Stimulated activated CD4-positive, alpha-beta T cell treated with anti-CD3 and anti-CD28 coated beads, TNF-alpha, amount 100 ng/mL, for 1 hour (primary cell): ENCODE results near the gene EMP3.

Source experiments
- DNase-seq, 3 donors: peaks; one replicate each; pipeline ENCODE4 v3.0.0-alpha.2; 2020; ENCODE audit warnings: low read depth in 3 of 3, low spot score in 1 of 3

EMP3 gene

DNA sequence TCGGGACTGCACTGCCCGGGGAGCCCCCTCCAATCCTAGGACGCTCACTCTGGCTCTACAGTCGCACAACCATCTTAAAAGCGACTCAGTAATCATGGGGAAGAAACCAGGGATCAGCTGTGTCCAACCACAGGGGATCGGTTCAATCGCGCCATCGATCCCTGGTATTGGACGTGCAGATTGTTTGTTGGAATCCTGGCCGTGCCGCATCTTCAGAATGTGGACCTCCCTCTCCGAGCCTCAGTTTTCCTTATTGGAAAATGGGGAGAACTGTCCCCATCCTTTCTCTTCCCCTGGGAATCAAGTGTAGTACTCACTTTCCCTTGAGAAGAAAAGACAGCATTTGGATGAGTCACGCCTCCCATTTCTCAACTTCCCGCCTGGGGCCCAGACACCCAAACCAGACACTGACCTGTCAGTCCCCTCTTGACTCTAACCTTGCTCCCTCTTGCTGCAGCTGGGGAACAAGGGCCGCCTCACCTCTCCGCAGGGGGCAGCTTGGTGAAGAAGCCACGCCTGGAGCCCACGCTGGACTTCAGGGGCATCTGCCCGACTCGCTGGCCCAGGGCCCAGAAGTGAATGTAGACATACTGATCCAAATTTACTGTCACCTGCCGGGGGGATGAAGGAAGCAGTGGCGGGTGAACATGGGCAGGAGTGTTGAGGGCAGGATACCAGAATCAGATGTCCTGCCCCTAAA is 17.6 kb downstream of the EMP3 start:
- no peak for DNase-seq

GRCh38 chr19:48344892-48345291 is 19.5 kb downstream of the EMP3 start:
- DNase-seq: no peak

GRCh38 chr19:48346191-48346590 is 20.8 kb downstream of the EMP3 start:
- no peak for DNase-seq

- DNase-seq: no peak
Measured at GRCh38 chr19:48348045-48348444, 22.7 kb downstream of the EMP3 start.

DNA sequence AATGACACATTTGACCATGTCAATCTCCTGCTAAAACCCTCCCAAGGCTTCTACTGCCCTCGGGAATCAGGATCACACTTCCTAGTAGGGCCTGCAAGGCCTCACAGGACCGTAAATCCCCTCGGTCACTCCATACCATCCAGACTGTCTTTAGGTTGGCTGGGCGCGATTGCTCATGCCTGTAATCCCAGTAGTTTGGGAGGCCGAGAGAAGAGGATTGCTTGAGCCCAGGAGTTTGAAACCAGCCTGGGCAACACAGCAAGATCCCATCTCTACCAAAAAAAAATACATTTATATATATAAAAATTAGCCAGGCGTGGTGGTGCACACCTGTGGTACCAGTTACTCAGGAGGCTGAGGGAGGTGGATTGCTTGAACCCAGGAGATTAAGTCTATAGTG is 23.4 kb downstream of the EMP3 start:
- DNase-seq: no peak

- no peak for DNase-seq
Measured at GRCh38 chr19:48350856-48351255, 25.5 kb downstream of the EMP3 start.

- DNase-seq: peak; percentile 42 to 79 (median 61)
Measured at GRCh38 chr19:48351341-48351752, 26.0 kb downstream of the EMP3 start.

GRCh38 chr19:48353677-48354076 is 28.3 kb downstream of the EMP3 start:
- no peak for DNase-seq

DNA sequence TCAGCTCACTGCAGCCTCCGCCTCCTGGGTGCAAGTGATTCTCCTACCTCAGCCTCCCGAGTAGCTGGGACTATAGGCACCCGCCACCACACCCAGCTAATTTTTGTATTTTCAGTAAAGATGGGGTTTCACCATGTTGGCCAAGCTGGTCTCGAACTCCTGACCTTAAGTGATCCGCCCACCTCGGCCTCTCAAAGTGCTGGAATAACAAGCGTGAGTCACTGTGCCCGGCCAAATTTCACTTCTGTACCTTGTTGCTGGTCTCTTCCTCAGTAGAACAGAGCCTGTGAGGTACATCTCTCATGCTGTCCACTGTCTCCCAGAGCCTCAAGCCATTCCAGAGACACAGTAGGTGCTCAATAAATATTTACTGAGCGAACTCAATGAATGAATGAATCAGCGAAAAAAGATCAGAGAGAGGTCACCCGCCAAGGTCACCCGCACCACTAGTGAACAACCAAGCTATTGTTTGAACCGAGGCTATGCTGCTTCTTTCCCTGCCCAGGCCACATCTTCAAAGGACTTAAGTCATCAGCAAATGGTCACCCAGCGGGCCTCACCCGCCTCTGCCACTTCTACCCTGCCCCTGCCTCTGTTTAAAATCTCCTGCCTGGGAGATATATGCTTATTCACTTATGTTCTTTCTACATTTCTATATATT is 29.1 kb downstream of the EMP3 start:
- DNase-seq: no peak

- DNase-seq: no peak
Measured at GRCh38 chr19:48355365-48355954, 30.1 kb downstream of the EMP3 start.

DNA sequence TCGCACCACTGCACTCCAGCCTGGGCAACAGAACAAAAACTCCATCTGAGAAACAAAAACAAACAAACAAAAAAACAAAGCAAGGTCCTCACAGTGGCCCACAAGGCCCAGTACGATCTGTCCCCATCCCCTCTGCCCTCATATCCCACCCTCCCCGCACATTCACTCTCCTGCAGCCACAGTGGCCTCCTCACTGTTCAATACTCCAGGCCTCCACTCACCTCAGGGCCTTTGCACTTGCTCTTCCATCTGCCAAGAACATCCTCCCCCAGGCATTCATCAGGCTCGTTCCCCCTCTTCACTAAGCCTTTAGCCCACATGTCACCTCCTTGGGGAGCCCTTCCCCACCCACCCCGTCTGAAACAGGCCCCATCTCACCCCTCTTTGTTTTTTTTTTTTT is 33.8 kb downstream of the EMP3 start:
- no peak for DNase-seq

DNA sequence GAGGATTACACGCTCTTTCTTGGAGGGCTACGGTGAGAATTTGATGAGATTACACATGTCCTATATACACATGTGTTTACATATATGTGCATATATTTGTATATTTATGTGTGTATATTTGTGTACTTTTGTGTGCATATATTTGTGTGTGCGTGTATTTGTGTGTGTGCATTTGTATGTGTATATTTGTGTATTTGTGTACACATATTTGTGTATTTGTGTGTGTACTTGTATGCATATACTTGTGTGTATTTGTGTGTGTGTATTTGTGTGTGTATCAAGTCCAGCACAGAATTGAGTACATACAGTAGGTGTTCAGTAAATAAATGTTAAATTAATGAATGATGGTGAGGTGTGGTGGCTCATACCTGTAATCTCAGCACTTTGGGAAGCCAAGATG is 36.6 kb downstream of the EMP3 start:
- no peak for DNase-seq

- peak; percentile 67 to 76 (median 69) for DNase-seq
Measured at GRCh38 chr19:48362716-48363499, 37.6 kb downstream of the EMP3 start.

DNA sequence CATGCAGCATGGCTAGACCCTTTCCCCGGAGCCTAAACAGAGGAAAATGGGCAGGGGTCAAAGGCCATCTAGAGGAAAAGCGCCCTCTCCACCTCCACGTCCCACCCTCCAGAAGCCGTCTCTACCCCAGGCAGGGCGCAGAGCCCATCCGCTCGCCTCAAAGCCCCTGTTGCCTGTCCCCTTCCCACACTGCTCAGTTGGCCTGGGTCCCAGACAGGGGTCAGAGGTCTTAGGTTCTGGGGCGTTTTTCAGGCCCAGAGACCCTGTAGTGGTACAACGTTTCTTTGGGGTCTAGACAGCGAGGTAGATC is 38.1 kb downstream of the EMP3 start:
- no peak for DNase-seq

DNA sequence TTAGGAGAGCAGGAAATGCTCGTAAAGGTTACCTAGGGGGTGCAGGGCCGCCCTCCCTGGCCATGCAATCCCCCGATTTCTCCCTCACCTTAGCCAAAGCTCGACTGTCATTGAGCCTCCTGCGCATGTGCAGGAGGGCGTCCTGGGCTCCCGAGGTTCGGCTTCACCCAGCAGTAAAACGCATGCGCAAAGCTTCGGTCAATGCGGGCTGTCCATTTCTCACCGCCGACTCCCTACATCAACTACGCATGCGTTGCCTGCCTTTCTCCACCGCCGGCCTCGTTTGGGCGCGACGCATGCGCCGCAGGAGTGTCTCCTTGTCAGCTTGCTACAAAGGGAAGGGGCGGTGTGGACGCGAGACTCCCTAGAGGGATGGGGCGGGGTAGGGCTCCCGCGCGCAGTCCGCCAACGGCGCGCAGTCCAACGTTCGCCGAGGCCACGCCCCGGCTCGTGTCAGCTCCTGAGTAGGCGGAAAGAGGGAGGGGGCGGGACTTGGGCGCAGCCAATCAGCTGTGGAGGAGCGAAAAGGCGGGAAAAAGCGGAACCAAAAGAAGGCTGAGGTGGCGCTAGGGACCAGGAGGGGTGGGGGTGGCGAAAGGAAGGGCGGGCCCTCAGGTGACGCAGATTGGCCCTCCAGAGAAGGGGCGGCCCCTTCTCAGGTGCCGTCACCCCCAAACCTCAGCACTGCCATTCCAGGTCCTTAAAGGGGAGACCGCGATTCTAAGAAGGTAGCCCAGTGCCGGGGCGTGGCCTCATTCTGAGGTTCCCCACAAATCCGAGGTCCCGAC is 38.7 kb downstream of the EMP3 start, which contains the start of the genes SYNGR4 and TMEM143:
Gene SYNGR4 (plus strand): TSS at position 558 of the 788 bp plus-strand sequence. CDS start 1,476 bp downstream, outside the sequence.
Gene TMEM143 (minus strand): TSS at position 131 of the 788 bp plus-strand sequence. CDS start 20 bp downstream, at position 111.
- DNase-seq: peak; percentile 92 to 98 (median 97)

DNA sequence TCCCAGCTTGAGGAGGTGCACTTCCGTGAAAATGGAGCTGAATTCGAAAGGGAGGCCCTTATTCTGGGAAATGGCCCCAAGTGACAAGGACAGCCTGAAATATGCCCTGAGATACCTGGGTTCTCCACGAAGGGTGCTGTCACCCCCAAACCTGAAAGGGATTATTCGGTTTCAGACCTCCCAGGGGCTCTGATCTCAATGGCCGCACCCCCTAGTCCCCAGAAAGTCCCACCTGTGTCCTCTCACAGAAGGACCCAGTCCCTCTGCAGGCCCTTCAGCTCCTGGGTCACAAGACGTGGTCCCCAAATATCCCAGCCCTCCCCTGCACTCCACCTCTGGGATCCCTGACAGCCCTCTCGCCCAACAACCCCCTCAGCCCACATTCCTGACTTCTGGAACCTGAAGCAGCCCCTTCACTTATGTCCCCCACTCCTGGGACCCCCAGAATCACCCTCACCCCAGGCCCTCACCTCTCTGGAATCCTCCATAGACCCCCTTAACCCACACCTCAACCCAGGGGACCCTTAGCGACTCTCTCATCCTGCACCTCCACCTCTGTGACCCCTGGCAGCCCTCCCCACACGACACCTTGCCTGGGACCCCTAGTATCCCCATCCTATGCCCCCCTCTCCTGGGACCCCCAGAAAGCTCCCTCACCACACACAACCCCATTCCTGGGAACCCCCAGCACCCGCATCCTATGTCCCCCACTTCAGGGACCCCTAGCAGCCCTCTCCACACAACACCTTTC is 39.4 kb downstream of the EMP3 start:
- DNase-seq: no peak

- no peak for DNase-seq
Measured at GRCh38 chr19:48365602-48366001, 40.2 kb downstream of the EMP3 start.

DNA sequence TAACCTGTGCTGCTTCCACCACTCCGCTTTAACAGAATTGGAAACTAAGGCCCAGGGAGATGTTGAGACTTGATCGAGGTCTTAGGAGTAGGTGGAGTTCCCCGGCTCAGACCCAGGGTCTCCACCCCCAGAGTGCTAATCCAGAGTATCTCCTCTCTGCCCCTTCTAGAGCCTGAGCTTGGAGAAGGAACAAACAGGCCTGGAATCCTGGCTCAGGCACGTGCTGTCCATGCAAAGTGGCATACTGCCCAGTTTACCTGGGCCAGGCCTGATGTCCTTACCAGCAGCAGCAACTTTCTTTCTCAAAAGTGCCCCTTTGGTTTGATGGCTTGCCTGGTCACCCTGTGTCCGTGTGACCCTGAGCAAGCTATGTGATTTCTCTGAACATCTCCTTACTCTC is 42.5 kb downstream of the EMP3 start:
- no peak for DNase-seq

- no peak for DNase-seq
Measured at GRCh38 chr19:48368936-48369335, 43.6 kb downstream of the EMP3 start.

GRCh38 chr19:48370955-48371354 is 45.6 kb downstream of the EMP3 start:
- DNase-seq: no peak
